ENCODE data around the gene SPDYE2. TPM values are rescaled to one million over a fixed set of nuclear protein-coding genes. Genes with fewer than 3 reads are reported as not detected.
"Not testable (repeated sequence)": the region's sequence is repeated elsewhere in the genome, so short reads cannot be mapped to it uniquely, and the experiment has no call there.

The SPDYE2 gene
- total and polyA plus RNA-seq, 2 donors (not counting 1 experiment from before 2014, with no cell fraction given) = 0.07 to 0.47 TPM

GRCh38 chr7:102542083-102542482 lies 8.9 kb upstream of the SPDYE2 start:
- ATAC-seq (ENCODE audit: low read depth); H3K4me3 ChIP-seq (ENCODE audit: control extremely low read depth in 1 of 5, extremely low read depth in 1 of 5, insufficient read depth in 1 of 5, low read depth in 2 of 5, low read length in 4 of 5); H3K9ac ChIP-seq (ENCODE audit: low read length); POLR2A ChIA-PET; H3K4me1 Mint-ChIP-seq; H3K36me3 ChIP-seq (replicated peaks in 1 of 2; ENCODE audit: control extremely low read depth in 1 of 2, control insufficient read depth in 1 of 2, extremely low read depth in 1 of 2, insufficient read depth in 2 of 2, low read length in 1 of 2); H3K4me2 ChIP-seq (replicated peaks; ENCODE audit: low read depth, low read length, poor library complexity, severe bottlenecking); H3K4me3 Mint-ChIP-seq; H4K20me1 ChIP-seq (ENCODE audit: control insufficient read depth, insufficient read depth, low read length, poor library complexity, severe bottlenecking); DNase-seq; H3K9me3 Mint-ChIP-seq (ENCODE audit: insufficient read depth); H3K27me3 ChIP-seq (replicated peaks in 1 of 4; ENCODE audit: control extremely low read depth in 1 of 4, control insufficient read depth in 3 of 4, insufficient read depth in 4 of 4, low read length in 3 of 4); CTCF ChIA-PET; H3K27ac ChIP-seq (ENCODE audit: low read length in 2 of 2); H3K27ac Mint-ChIP-seq; H3K79me2 ChIP-seq (ENCODE audit: control insufficient read depth, insufficient read depth, low read length); H3K9me3 ChIP-seq (ENCODE audit: control extremely low read depth in 1 of 3, control insufficient read depth in 2 of 3, insufficient read depth in 1 of 3, low read length in 2 of 3); H2AFZ ChIP-seq (ENCODE audit: insufficient read depth, low read depth, low read length, poor library complexity, severe bottlenecking); H3K27me3 Mint-ChIP-seq; intact Hi-C loops (cut with micrococcal nuclease); H3K4me1 ChIP-seq (ENCODE audit: control insufficient read depth in 2 of 2, insufficient read depth in 2 of 2, low read length in 2 of 2): not testable (repeated sequence)
- no CpG with 5 or more reads among the region's 8 CpGs for WGBS (ENCODE audit: insufficient coverage)

GRCh38 chr7:102542771-102543170 lies 8.3 kb upstream of the SPDYE2 start:
- ATAC-seq (ENCODE audit: low read depth); H2AFZ ChIP-seq (ENCODE audit: insufficient read depth, low read depth, low read length, poor library complexity, severe bottlenecking); H3K27ac ChIP-seq (ENCODE audit: low read length in 2 of 2); H3K9me3 Mint-ChIP-seq (ENCODE audit: insufficient read depth); intact Hi-C loops (cut with micrococcal nuclease); H3K27me3 ChIP-seq (replicated peaks in 1 of 4; ENCODE audit: control extremely low read depth in 1 of 4, control insufficient read depth in 3 of 4, insufficient read depth in 4 of 4, low read length in 3 of 4); H3K27me3 Mint-ChIP-seq; H4K20me1 ChIP-seq (ENCODE audit: control insufficient read depth, insufficient read depth, low read length, poor library complexity, severe bottlenecking); H3K27ac Mint-ChIP-seq; CTCF ChIA-PET; H3K4me2 ChIP-seq (replicated peaks; ENCODE audit: low read depth, low read length, poor library complexity, severe bottlenecking); DNase-seq; H3K4me3 Mint-ChIP-seq; POLR2A ChIA-PET; H3K36me3 ChIP-seq (replicated peaks in 1 of 2; ENCODE audit: control extremely low read depth in 1 of 2, control insufficient read depth in 1 of 2, extremely low read depth in 1 of 2, insufficient read depth in 2 of 2, low read length in 1 of 2); H3K4me1 Mint-ChIP-seq; H3K9ac ChIP-seq (ENCODE audit: low read length); H3K4me3 ChIP-seq (ENCODE audit: control extremely low read depth in 1 of 5, extremely low read depth in 1 of 5, insufficient read depth in 1 of 5, low read depth in 2 of 5, low read length in 4 of 5); H3K79me2 ChIP-seq (ENCODE audit: control insufficient read depth, insufficient read depth, low read length); H3K4me1 ChIP-seq (ENCODE audit: control insufficient read depth in 2 of 2, insufficient read depth in 2 of 2, low read length in 2 of 2); H3K9me3 ChIP-seq (ENCODE audit: control extremely low read depth in 1 of 3, control insufficient read depth in 2 of 3, insufficient read depth in 1 of 3, low read length in 2 of 3): not testable (repeated sequence)
- WGBS (ENCODE audit: insufficient coverage) = no CpG with 5 or more reads among the region's 11 CpGs

- H3K79me2 ChIP-seq (ENCODE audit: control insufficient read depth, insufficient read depth, low read length); DNase-seq; H3K36me3 ChIP-seq (replicated peaks in 1 of 2; ENCODE audit: control extremely low read depth in 1 of 2, control insufficient read depth in 1 of 2, extremely low read depth in 1 of 2, insufficient read depth in 2 of 2, low read length in 1 of 2); H3K4me1 Mint-ChIP-seq; H3K4me2 ChIP-seq (replicated peaks; ENCODE audit: low read depth, low read length, poor library complexity, severe bottlenecking); H3K9me3 Mint-ChIP-seq (ENCODE audit: insufficient read depth); ATAC-seq (ENCODE audit: low read depth); H3K9ac ChIP-seq (ENCODE audit: low read length); H3K27me3 ChIP-seq (replicated peaks in 1 of 4; ENCODE audit: control extremely low read depth in 1 of 4, control insufficient read depth in 3 of 4, insufficient read depth in 4 of 4, low read length in 3 of 4); H3K4me3 Mint-ChIP-seq; H3K4me1 ChIP-seq (ENCODE audit: control insufficient read depth in 2 of 2, insufficient read depth in 2 of 2, low read length in 2 of 2); H3K27ac ChIP-seq (ENCODE audit: low read length in 2 of 2); H3K27me3 Mint-ChIP-seq; H3K27ac Mint-ChIP-seq; H3K9me3 ChIP-seq (ENCODE audit: control extremely low read depth in 1 of 3, control insufficient read depth in 2 of 3, insufficient read depth in 1 of 3, low read length in 2 of 3); H3K4me3 ChIP-seq (ENCODE audit: control extremely low read depth in 1 of 5, extremely low read depth in 1 of 5, insufficient read depth in 1 of 5, low read depth in 2 of 5, low read length in 4 of 5); H2AFZ ChIP-seq (ENCODE audit: insufficient read depth, low read depth, low read length, poor library complexity, severe bottlenecking); intact Hi-C loops (cut with micrococcal nuclease); POLR2A ChIA-PET; CTCF ChIA-PET; H4K20me1 ChIP-seq (ENCODE audit: control insufficient read depth, insufficient read depth, low read length, poor library complexity, severe bottlenecking): not testable (repeated sequence)
- WGBS (ENCODE audit: insufficient coverage) = no CpG with 5 or more reads among the region's 8 CpGs
Measured at GRCh38 chr7:102543596-102543995, 7.4 kb upstream of the SPDYE2 start, which contains the start of gene UPK3BL2. UPK3BL2 (minus strand) TSS chr7:102543696; CDS start chr7:102543636, 60 bp downstream.

GRCh38 chr7:102544372-102544771 lies 6.7 kb upstream of the SPDYE2 start:
- CTCF ChIA-PET; H3K9me3 Mint-ChIP-seq (ENCODE audit: insufficient read depth); H3K79me2 ChIP-seq (ENCODE audit: control insufficient read depth, insufficient read depth, low read length): not testable (repeated sequence)

More at GRCh38 chr7:102544372-102544771, 6.7 kb upstream of the SPDYE2 start:
- no CpG with 5 or more reads among the region's 1 CpG for WGBS (ENCODE audit: insufficient coverage)
- H3K4me3 ChIP-seq (ENCODE audit: control extremely low read depth in 1 of 5, extremely low read depth in 1 of 5, insufficient read depth in 1 of 5, low read depth in 2 of 5, low read length in 4 of 5); H3K4me1 ChIP-seq (ENCODE audit: control insufficient read depth in 2 of 2, insufficient read depth in 2 of 2, low read length in 2 of 2); H3K27ac ChIP-seq (ENCODE audit: low read length in 2 of 2); H3K9ac ChIP-seq (ENCODE audit: low read length); H3K27ac Mint-ChIP-seq; H3K9me3 ChIP-seq (ENCODE audit: control extremely low read depth in 1 of 3, control insufficient read depth in 2 of 3, insufficient read depth in 1 of 3, low read length in 2 of 3); H3K36me3 ChIP-seq (replicated peaks in 1 of 2; ENCODE audit: control extremely low read depth in 1 of 2, control insufficient read depth in 1 of 2, extremely low read depth in 1 of 2, insufficient read depth in 2 of 2, low read length in 1 of 2); intact Hi-C loops (cut with micrococcal nuclease); H3K4me2 ChIP-seq (replicated peaks; ENCODE audit: low read depth, low read length, poor library complexity, severe bottlenecking); H3K27me3 Mint-ChIP-seq; H4K20me1 ChIP-seq (ENCODE audit: control insufficient read depth, insufficient read depth, low read length, poor library complexity, severe bottlenecking); H3K4me3 Mint-ChIP-seq; H2AFZ ChIP-seq (ENCODE audit: insufficient read depth, low read depth, low read length, poor library complexity, severe bottlenecking); H3K4me1 Mint-ChIP-seq; ATAC-seq (ENCODE audit: low read depth); H3K27me3 ChIP-seq (replicated peaks in 1 of 4; ENCODE audit: control extremely low read depth in 1 of 4, control insufficient read depth in 3 of 4, insufficient read depth in 4 of 4, low read length in 3 of 4); DNase-seq: not testable (repeated sequence)
- POLR2A ChIA-PET = interaction anchor here (0.6 kb wide), 1 partner anchor 735 kb away, joined by 5 read pairs; no protein-coding TSS in a partner anchor
